SJCRH30 (cell line): ENCODE results near the gene VSTM4. TPM values are rescaled to one million over a fixed set of nuclear protein-coding genes. Genes with fewer than 3 reads are reported as not detected.

Experiments
- DNase-seq, 2 experiments: peaks; one replicate each; pipeline ENCODE4 v3.0.0-alpha.2; 2015 to 2020
- H3K27ac ChIP-seq: fragments of 250-450 bp; sonication (Bioruptor Pico); 2 replicates; pipeline ENCODE4 v1.5.1; 2020; ENCODE audit warnings: mild to moderate bottlenecking, moderate library complexity
- H3K27me3 ChIP-seq: fragments of 250-450 bp; sonication (Bioruptor Pico); 2 replicates; pipeline ENCODE4 v1.5.1; 2020; ENCODE audit warnings: mild to moderate bottlenecking, moderate library complexity
- H3K36me3 ChIP-seq: fragments of 250-450 bp; sonication (Bioruptor Pico); 2 replicates; pipeline ENCODE4 v1.5.1; 2020; ENCODE audit warnings: mild to moderate bottlenecking, moderate library complexity
- H3K4me1 ChIP-seq: fragments of 250-450 bp; sonication (Bioruptor Pico); 2 replicates; pipeline ENCODE4 v1.5.1; 2020; ENCODE audit warnings: mild to moderate bottlenecking, moderate library complexity
- H3K4me3 ChIP-seq: fragments of 250-450 bp; sonication (Bioruptor Pico); 2 replicates; pipeline ENCODE4 v1.5.1; 2020; ENCODE audit warnings: mild to moderate bottlenecking, moderate library complexity
- H3K9me3 ChIP-seq: fragments of 250-450 bp; sonication (Bioruptor Pico); replicated peaks from 2 replicates; pipeline ENCODE4 v1.5.1; 2020; ENCODE audit warnings: mild to moderate bottlenecking, moderate library complexity
- total RNA-seq: library from RNA; depleted of rRNA; stranded (reverse); fragments of >200 nt; shearing (Covaris generic); gene quantifications from 2 replicates; pipeline ENCODE4 v1.2.3, GENCODE V29; 2014

The VSTM4 gene
- total RNA-seq, 1 experiment from 2014 or later, result 7.2 TPM

DNA sequence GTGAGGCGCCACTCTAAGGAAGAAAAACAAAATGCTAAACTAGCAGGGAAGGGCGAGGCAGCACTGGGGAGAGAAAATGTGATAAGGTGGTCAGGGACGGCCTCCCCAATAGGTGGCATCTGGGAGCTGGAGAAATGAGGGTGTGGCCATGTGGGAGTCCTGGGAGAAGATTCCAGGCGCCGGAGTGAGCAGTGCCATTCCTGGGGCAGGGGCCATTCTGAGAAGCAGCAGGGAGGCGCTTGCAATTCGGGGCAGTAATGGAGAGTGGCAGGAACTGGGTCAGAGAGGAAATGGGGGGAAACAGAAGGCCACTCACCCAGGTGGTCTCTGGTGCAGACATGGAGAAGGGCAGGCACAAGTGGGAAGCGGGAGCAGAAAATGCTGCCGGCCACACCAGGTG lies 113.9 kb downstream of the VSTM4 start:
- DNase-seq, result peak; percentile 17 to 41
- Histone ChIP-seq H3K27me3 (no peaks in the 10 kb centered on the region), H3K4me1 (no peaks in the 10 kb centered on the region)

DNA sequence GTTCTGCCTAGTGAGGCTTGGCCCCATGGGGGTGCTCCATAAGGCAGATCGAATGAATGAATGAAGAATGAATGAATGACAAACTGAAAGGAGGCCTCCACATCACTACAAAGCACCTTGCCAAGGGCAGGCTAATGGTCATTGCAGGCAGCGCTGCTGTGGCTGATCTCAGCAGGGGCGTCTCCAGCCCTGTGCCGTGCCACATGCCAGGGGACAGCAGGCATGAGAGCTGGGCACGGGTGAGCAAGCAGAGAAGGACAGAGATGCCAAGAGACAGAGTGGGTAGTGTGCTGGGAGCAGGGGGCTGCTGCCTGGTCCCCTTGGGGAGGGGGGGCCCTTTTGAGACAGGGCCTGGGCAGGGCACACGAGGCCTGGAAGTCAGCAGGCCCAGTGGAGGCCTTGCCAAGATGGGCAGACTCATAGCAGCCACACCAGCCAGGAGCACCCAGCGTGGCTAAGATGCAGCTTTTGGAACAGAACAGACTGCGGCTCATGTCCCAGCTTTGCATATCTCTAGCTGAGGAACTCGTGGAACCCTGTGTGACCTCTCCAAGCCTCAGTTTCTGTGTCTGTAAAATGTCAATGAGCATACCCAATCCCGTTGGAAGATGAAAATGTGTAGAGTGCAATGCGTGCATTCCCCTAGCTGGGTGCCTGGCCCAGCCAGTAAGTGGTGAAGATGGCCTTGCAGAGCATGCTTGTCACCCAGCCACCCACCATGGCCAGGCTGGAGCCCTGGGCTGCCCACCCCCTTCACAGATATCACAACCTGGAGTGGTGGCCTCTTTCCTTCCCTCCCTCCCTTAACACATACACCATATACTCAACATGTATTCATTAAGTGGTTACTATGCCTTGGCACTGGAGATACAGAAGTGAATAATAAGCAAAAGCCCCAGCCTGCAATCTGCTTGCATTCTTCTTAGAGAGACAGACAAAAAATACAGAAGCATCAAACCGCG lies 114.6 kb downstream of the VSTM4 start:
- Histone ChIP-seq H3K27me3 (no peaks in the 10 kb centered on the region), H3K9me3 (no peaks in the 10 kb centered on the region), H3K4me3 (no peak overlapping the region), H3K27ac (no peak overlapping the region), H3K4me1 (no peaks in the 10 kb centered on the region), H3K36me3 (no peaks in the 10 kb centered on the region)
- DNase-seq, result no peak

More for the DNA sequence above, 113.9 kb downstream of the VSTM4 start:
- Histone ChIP-seq H3K27ac (no peak overlapping the region), H3K36me3 (no peaks in the 10 kb centered on the region), H3K4me3 (no peak overlapping the region), H3K9me3 (no peaks in the 10 kb centered on the region)

DNA sequence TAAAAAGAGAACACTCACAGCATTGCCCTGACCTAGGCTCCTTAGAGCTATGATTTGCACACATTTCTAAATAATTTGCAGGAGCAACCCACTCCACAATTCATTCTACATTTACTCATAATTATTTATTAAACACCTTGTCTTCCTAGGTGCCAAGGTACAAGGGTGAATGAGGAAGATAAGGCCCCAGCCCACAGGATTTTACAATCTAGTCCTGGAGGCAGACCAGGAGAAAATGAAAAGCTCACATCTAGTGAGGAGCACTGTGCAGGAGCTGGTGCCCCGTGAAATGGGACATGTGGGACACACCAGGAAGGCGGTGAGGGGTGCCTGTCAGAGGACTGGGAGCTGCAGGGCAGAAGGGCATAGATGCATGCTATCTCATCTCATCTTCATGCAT lies 116.0 kb downstream of the VSTM4 start:
- no peaks in the 10 kb centered on the region for H3K27me3 ChIP-seq
- no peak overlapping the region for H3K27ac ChIP-seq
- no peaks in the 10 kb centered on the region for H3K9me3 ChIP-seq
- no peaks in the 10 kb centered on the region for H3K36me3 ChIP-seq
- no peak overlapping the region for H3K4me3 ChIP-seq
- H3K4me1 ChIP-seq, result no peaks in the 10 kb centered on the region
- no peak for DNase-seq

DNA sequence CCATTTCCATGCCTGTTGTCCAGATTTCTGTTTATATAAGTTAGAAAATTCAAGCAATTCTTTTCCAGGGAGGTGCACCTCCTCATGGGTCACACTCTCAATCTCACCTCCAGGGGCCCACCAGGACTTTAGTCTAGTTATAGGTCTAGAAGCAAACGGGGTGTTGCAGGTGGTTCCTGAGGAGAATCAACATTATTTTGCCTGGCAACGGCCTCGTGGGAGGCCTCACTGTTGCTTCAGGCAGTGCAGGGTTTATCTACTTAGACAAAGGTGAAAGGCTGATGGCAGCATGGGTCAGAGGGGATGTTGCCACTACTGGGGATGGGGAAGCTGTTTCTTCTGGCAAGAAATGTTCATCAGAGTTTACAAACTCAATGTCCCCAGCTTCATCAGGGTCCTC lies 119.0 kb downstream of the VSTM4 start:
- Histone ChIP-seq H3K36me3 (no peaks in the 10 kb centered on the region), H3K4me1 (no peaks in the 10 kb centered on the region), H3K27me3 (no peaks in the 10 kb centered on the region), H3K4me3 (no peak overlapping the region), H3K9me3 (no peaks in the 10 kb centered on the region), H3K27ac (no peak overlapping the region)
- DNase-seq, result no peak

DNA sequence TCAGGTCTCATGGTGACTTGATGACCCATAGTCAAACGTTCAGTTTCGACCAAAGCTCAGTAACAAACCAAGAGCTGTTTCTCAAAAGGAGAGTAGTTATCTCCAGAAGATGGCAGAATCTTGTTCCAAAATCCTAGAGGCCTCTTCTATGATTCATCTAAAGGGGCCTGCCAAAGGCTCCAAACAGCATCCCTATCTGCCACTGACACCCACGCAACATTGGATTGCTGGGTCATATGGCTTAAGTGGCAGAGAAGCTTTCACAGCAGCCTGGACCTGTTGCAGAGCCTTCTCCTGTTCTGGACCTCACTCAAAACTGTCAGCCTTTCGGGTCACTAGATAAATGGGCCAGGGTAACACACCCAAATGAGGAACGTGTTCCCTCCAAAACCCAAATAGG lies 121.7 kb downstream of the VSTM4 start:
- Histone ChIP-seq H3K4me1 (no peaks in the 10 kb centered on the region), H3K9me3 (no peaks in the 10 kb centered on the region)
- DNase-seq, result no peak

DNA sequence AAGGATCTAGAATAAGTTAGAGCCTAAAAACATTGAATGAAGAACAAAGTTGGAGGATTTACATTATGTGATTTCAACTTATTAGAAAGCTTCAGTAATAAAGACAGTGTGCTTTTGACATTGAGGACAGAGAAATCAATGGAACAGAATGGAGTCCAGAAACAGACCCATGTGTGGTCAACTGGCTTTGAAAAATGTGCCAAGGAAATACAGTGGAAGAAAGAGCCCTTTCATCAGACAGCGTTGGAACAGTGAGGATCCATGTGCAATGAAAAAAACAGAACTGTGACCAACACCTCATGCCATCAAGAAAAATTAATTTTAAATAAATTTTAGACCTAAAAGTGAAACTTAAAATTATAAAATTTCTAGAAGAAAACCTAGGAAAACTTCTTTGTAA lies 125.1 kb downstream of the VSTM4 start:
- Histone ChIP-seq H3K27me3 (no peaks in the 10 kb centered on the region), H3K36me3 (no peaks in the 10 kb centered on the region), H3K9me3 (no peaks in the 10 kb centered on the region), H3K27ac (no peak overlapping the region), H3K4me1 (no peaks in the 10 kb centered on the region), H3K4me3 (no peak overlapping the region)
- DNase-seq, result no peak

More for the DNA sequence above, 121.7 kb downstream of the VSTM4 start:
- Histone ChIP-seq H3K4me3 (no peak overlapping the region), H3K27ac (no peak overlapping the region), H3K27me3 (no peaks in the 10 kb centered on the region), H3K36me3 (no peaks in the 10 kb centered on the region)

DNA sequence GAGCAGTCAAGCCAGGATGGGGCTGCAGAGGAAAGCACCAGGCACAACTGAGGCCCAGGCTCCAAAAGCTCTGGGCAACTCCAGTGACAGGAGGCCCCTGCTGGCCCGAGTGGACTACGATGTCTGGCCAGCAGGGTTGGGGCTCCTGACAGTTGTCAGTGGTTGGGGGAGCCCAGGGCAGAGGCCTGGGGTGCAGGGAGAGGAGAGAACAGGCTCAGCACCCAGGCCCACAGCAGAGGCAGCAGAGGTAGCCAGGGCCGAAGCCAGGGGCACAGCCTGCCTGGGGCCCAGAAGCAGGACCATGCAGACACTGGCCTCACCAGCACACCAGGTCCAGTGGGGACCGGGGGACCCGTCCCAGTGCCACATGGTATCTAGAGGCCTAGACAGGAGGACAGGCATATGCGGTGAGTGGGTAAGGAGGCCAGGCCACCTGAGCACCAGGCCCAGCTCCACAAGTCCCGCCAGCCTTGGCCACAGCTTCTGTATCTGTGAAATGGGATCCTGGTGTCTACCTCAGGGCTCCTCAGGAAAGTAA lies 129.6 kb downstream of the VSTM4 start:
- Histone ChIP-seq H3K4me1 (0 out of 2 replicates have a peak, but pooled peaks cover 2% of the 10 kb centered on the region), H3K9me3 (no peaks in the 10 kb centered on the region), H3K4me3 (no peak overlapping the region), H3K27me3 (no peaks in the 10 kb centered on the region), H3K27ac (no peak overlapping the region), H3K36me3 (no peaks in the 10 kb centered on the region)
- no peak for DNase-seq

DNA sequence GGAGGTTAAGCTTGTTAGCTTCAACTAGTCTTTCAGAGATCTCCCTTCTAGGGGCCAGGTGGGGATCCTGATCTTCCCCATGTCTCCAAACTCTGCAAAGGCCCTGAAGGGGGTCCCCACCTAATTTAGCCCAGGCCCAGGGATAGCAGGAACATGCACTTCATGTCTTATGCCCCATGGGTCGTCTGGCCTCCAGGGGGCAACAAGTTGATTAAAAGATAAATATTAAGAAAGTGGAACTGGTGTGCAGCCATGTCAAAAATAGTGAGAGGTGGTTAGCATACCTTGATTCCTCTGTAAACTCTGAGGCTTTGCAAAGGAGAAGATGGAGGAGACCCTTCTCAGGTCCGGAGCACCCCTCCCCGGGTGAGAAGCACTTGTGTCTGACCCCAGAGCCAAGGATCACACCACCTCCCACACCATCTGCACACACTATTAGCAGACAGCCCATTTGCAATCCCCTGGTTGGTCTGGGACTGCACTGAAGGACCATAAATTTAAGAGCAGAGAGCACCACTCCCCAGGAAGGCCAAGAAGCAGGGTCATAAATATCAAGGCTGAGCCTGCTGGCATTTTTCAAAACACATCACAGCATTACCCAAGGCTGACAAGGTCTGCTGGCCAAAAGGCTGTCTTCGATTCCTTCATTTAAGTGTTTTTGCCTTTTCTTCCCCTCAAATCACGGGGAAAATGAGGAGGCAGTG lies 131.5 kb downstream of the VSTM4 start:
- H3K36me3 ChIP-seq, result no peaks in the 10 kb centered on the region
- no peak for DNase-seq
- no peak overlapping the region for H3K4me3 ChIP-seq
- no peaks in the 10 kb centered on the region for H3K27me3 ChIP-seq
- H3K9me3 ChIP-seq, result no peaks in the 10 kb centered on the region
- 0 out of 2 replicates have a peak, but pooled peaks cover 2% of the 10 kb centered on the region for H3K4me1 ChIP-seq
- H3K27ac ChIP-seq, result no peak overlapping the region

DNA sequence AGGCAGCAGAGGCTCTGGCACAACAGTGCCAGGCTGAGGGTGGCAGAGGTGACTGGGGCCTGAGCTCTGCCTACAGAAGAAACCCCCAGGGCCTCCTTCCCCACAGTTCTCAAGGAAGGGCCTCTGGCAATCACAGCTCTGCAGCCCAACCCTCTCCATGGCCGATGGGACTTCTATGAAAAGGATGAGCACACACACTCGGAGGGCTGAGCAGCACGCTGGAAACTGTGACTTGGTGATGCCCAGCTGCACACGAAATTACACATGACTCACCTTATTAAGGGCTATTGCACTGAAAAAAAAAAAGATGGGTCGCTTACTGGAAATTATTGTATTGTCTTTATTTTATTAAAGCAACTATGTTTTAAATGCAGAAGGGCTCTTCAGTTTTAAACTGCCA lies 132.7 kb downstream of the VSTM4 start:
- Histone ChIP-seq H3K4me1 (0 out of 2 replicates have a peak, but pooled peaks cover 2% of the 10 kb centered on the region), H3K27ac (no peak overlapping the region), H3K4me3 (no peak overlapping the region), H3K9me3 (no peaks in the 10 kb centered on the region), H3K27me3 (no peaks in the 10 kb centered on the region), H3K36me3 (no peaks in the 10 kb centered on the region)
- DNase-seq, result no peak

DNA sequence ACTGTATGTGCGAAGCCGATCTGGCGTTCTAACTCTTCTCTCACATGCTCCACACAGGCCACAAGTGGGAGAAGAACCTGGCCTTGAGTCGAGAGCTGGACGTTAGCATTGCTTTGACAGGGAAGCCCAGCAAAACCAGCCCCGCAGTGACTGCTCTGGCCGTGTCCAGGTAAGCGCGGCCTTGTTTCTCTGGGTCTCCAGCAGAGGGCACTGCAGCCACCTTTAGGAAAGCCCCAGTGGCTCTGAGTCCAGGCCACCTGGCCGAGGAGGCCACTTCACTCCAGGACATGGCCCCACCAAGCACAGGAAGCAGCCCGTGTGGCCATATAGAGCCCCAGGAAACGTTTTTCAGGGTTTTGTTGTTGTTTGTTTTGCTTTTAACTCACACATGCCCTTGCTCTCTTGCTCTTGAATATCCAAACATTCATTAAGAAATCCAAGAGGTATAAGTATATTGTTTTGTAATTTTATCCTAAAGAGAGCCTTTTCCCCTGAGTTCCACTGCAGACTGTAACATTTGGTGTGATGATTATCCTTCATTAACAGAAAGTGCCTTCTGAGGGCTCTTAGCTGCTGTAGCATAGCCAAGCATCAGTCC lies 133.9 kb downstream of the VSTM4 start:
- no peaks in the 10 kb centered on the region for H3K27me3 ChIP-seq
- peak; percentile 59 to 78 for DNase-seq
- H3K4me1 ChIP-seq, result 0 out of 2 replicates have a peak, but pooled peaks cover 2% of the 10 kb centered on the region
- H3K27ac ChIP-seq, result no peak overlapping the region
- no peak overlapping the region for H3K4me3 ChIP-seq
- H3K9me3 ChIP-seq, result no peaks in the 10 kb centered on the region
- no peaks in the 10 kb centered on the region for H3K36me3 ChIP-seq

DNA sequence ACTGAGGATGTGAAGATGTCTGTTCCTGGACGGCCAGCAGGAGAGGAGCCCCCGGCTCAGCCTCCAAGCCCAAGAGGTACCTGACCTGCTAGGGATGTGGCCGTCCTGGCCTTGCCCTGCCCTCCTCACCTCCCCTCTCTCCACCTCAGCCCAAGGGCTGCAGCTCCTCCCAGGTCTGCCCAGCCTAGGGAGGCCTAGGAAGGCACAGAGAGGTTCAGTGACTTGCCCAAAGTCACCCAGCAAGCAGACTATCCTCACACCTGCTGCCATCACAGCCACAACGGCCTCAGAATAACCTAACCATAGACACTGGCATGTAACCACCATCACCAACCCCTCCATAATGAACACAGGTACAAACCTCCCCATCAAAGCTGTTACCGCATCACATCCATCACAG lies 137.0 kb downstream of the VSTM4 start:
- Histone ChIP-seq H3K4me3 (no peak overlapping the region), H3K27me3 (no peaks in the 10 kb centered on the region), H3K9me3 (no peaks in the 10 kb centered on the region), H3K36me3 (no peaks in the 10 kb centered on the region), H3K27ac (no peak overlapping the region), H3K4me1 (0 out of 2 replicates have a peak, but pooled peaks cover 2% of the 10 kb centered on the region)
- DNase-seq, result no peak

DNA sequence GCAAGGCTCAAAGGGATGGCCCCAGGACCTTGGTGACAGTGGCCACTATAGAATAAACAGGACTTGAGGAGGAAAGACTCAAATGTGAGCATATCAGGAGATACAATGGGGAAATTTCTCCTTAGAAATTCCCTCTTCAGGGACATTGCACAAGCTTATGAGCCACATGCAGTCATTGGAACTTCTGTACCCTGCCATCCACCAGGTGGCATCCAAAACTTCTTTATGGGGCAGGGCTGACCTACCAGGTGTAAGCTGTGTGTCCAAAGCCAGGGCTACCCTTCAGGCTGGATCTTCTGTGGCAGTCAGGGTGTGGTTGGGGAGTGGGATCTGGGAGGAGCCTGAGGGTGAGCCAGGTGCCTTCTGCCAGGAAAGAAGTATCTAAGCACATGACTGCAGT lies 139.1 kb downstream of the VSTM4 start:
- Histone ChIP-seq H3K36me3 (no peaks in the 10 kb centered on the region), H3K4me1 (no peaks in the 10 kb centered on the region), H3K27ac (no peak overlapping the region), H3K27me3 (no peaks in the 10 kb centered on the region), H3K4me3 (no peak overlapping the region), H3K9me3 (no peaks in the 10 kb centered on the region)
- DNase-seq, result peak; percentile 36 to 64

DNA sequence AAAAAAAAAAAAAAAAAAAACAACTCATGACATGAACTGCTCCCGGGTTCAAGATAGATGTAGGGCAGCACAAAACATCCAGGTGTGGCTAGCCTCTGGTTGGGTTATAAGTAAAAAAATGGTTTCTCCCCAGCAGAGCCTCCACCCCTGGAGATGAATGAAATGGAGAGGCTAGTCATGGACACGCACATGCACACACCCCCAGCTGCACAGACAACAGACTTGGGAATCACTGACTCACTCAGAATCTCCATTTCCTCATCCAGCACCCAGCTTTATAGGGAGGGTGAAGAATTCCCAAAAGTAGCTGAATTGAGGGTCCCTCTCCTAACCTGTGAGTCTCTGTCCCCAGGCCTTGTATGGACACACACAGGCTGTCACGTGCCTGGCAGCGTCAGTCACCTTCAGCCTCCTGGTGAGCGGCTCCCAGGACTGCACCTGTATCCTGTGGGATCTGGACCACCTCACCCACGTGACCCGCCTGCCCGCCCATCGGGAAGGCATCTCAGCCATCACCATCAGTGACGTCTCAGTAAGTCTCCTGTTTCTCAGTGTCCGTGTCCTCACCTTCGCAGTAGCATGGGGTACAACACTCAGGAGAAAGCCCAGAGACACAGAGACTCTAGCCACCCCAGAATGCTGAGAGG lies 140.7 kb downstream of the VSTM4 start:
- Histone ChIP-seq H3K27me3 (no peaks in the 10 kb centered on the region), H3K9me3 (no peaks in the 10 kb centered on the region), H3K4me1 (no peaks in the 10 kb centered on the region), H3K27ac (no peak overlapping the region), H3K4me3 (no peak overlapping the region), H3K36me3 (no peaks in the 10 kb centered on the region)
- no peak for DNase-seq

DNA sequence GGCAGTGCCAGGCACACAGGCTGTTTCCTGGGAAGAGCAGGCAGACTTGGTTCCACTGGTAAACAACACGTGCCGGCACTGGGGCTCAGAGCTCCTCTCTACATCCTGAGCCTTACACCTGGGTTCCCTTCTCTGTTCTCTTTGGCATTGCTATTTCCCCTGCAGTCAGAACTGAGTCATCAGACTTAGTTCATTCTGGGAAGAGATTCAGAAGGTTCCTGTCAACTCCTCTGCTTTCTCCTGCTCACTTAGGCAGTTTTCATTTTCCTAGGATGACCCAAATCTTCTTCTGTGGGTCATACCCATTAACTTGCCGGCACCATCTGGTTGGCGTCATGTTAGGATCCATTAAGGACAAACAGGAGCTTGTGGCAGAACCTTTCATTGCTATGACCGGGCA lies 142.3 kb downstream of the VSTM4 start:
- H3K9me3 ChIP-seq, result no peaks in the 10 kb centered on the region
- no peak overlapping the region for H3K4me3 ChIP-seq
- H3K27ac ChIP-seq, result no peak overlapping the region
- H3K4me1 ChIP-seq, result no peaks in the 10 kb centered on the region
- H3K27me3 ChIP-seq, result no peaks in the 10 kb centered on the region
- no peaks in the 10 kb centered on the region for H3K36me3 ChIP-seq
- DNase-seq, result no peak
